Nucleus accumbens (tissue), 56 donors: ENCODE measurements around the gene NR3C2.

Experiments
- DNase-seq, 56 donors: peaks; one replicate each; lab custom pipeline; 2025; lab: John Stamatoyannopoulos, UW

Gene NR3C2

GRCh38 chr4:148064451-148064850 is 377.8 kb downstream of the NR3C2 start:
- DNase-seq: no peak

GRCh38 chr4:148062301-148062950 is 379.8 kb downstream of the NR3C2 start:
- DNase-seq: no peak

GRCh38 chr4:148061795-148062194 is 380.4 kb downstream of the NR3C2 start:
- no peak for DNase-seq

GRCh38 chr4:148061141-148061481 is 381.1 kb downstream of the NR3C2 start:
- DNase-seq: no peak

GRCh38 chr4:148060264-148061140 is 381.7 kb downstream of the NR3C2 start:
- no peak for DNase-seq

- DNase-seq: peak in 1 of 56 donors; percentile 6
These were observed 382.5 kb downstream of the NR3C2 start for GRCh38 chr4:148059617-148060180.

GRCh38 chr4:148057984-148058859 is 384.0 kb downstream of the NR3C2 start:
- peak in 6 of 56 donors; percentile 9 to 29 (median 23) for DNase-seq

GRCh38 chr4:148057516-148057915 is 384.7 kb downstream of the NR3C2 start:
- DNase-seq: no peak

- DNase-seq: peak in 40 of 56 donors; percentile 3 to 72 (median 29)
These were observed 385.3 kb downstream of the NR3C2 start for GRCh38 chr4:148056879-148057278.

GRCh38 chr4:148055844-148056243 is 386.4 kb downstream of the NR3C2 start:
- no peak for DNase-seq

- no peak for DNase-seq
These were observed 387.9 kb downstream of the NR3C2 start for GRCh38 chr4:148054275-148054674.

- DNase-seq: no peak
These were observed 388.8 kb downstream of the NR3C2 start for GRCh38 chr4:148053298-148054003.

GRCh38 chr4:148052448-148052847 is 389.8 kb downstream of the NR3C2 start:
- no peak for DNase-seq

GRCh38 chr4:148051403-148051802 is 390.8 kb downstream of the NR3C2 start:
- no peak for DNase-seq

- no peak for DNase-seq
These were observed 393.6 kb downstream of the NR3C2 start for GRCh38 chr4:148048598-148048997.

GRCh38 chr4:148044912-148045352 is 397.3 kb downstream of the NR3C2 start:
- DNase-seq: no peak

- peak in 19 of 56 donors; percentile 3 to 54 (median 23) for DNase-seq
These were observed 397.9 kb downstream of the NR3C2 start for GRCh38 chr4:148044089-148044911.

- DNase-seq: no peak
These were observed 400.4 kb downstream of the NR3C2 start for GRCh38 chr4:148041606-148042329.
